HG03095 (cell line): ENCODE measurements around the gene SP110.

Experiments used
- ATAC-seq: cut with Tn5 transposase; IDR thresholded peaks from one replicate; pipeline ENCODE4 v1.9.1; 2021; ENCODE audit warnings: moderate library complexity; ENCODE audit not compliant: unreplicated experiment

The SP110 gene

GRCh38 chr2:230172852-230173251 is 46.9 kb downstream of the SP110 start:
- ATAC-seq = no peak

GRCh38 chr2:230172156-230172555 is 47.6 kb downstream of the SP110 start:
- ATAC-seq = no peak

GRCh38 chr2:230170532-230170931 is 49.3 kb downstream of the SP110 start:
- no peak for ATAC-seq

- no peak for ATAC-seq
Measured at GRCh38 chr2:230166557-230167170, 53.1 kb downstream of the SP110 start.

- ATAC-seq = no peak
Measured at GRCh38 chr2:230164139-230164538, 55.6 kb downstream of the SP110 start.

- ATAC-seq = no peak
Measured at GRCh38 chr2:230162981-230163380, 56.8 kb downstream of the SP110 start.

GRCh38 chr2:230161184-230161583 is 58.6 kb downstream of the SP110 start:
- no peak for ATAC-seq

- ATAC-seq = no peak
Measured at GRCh38 chr2:230160112-230160660, 59.6 kb downstream of the SP110 start.

- no peak for ATAC-seq
Measured at GRCh38 chr2:230158468-230158867, 61.3 kb downstream of the SP110 start.

- ATAC-seq = no peak
Measured at GRCh38 chr2:230156782-230157699, 62.7 kb downstream of the SP110 start.

GRCh38 chr2:230155359-230155758 is 64.4 kb downstream of the SP110 start:
- ATAC-seq = no peak

- ATAC-seq = no peak
Measured at GRCh38 chr2:230153390-230153976, 66.3 kb downstream of the SP110 start.

- no peak for ATAC-seq
Measured at GRCh38 chr2:230152334-230152733, 67.5 kb downstream of the SP110 start.

- no peak for ATAC-seq
Measured at GRCh38 chr2:230144355-230144754, 75.4 kb downstream of the SP110 start.

GRCh38 chr2:230140667-230141066 is 79.1 kb downstream of the SP110 start:
- ATAC-seq = no peak

GRCh38 chr2:230137902-230138539 is 81.8 kb downstream of the SP110 start:
- ATAC-seq = no peak

- no peak for ATAC-seq
Measured at GRCh38 chr2:230135130-230135525, 84.7 kb downstream of the SP110 start.

GRCh38 chr2:230134496-230135129 is 85.2 kb downstream of the SP110 start:
- ATAC-seq = no peak

GRCh38 chr2:230131366-230131765 is 88.4 kb downstream of the SP110 start:
- no peak for ATAC-seq

- no peak for ATAC-seq
Measured at GRCh38 chr2:230130668-230131364, 89.0 kb downstream of the SP110 start.
